K562 (cell line): Measurements from ENCODE around the gene ZCCHC3. TPM values are rescaled to one million over a fixed set of nuclear protein-coding genes. Genes with fewer than 3 reads are reported as not detected.
A peak's percentile ranks its signal among the peaks of the same experiment; 100 is the strongest.

Experiments used
- BCLAF1 ChIP-seq, 2 experiments: fragments of 450-650 bp in 1 of 2; IDR thresholded peaks; 2 replicates each; pipeline ENCODE4 v1.6.1; 2011 to 2017; ENCODE audit warnings: low read depth in 2 of 2, antibody characterized with exemption in 1 of 2, borderline replicate concordance in 1 of 2, low read length in 1 of 2, mild to moderate bottlenecking in 1 of 2, mixed read lengths in 1 of 2; ENCODE audit not compliant: control insufficient read depth in 1 of 2
- CREM ChIP-seq: IDR thresholded peaks from 2 replicates; pipeline ENCODE4 v1.6.1; 2014; ENCODE audit warnings: antibody characterized with exemption, low read depth
- ETV1 ChIP-seq: fragments of 450-650 bp; conservative IDR thresholded peaks from 2 replicates; pipeline ENCODE4 v1.6.1; 2016; ENCODE audit warnings: missing genetic modification characterization, control low read depth, low read depth, missing compliant biosample characterization
- HLTF ChIP-seq: fragments of 450-650 bp; IDR thresholded peaks from 2 replicates; pipeline ENCODE4 v1.6.1; 2016
- NEUROD1 ChIP-seq: fragments of 150-350 bp; IDR thresholded peaks from 2 replicates; pipeline ENCODE4 v1.6.1; 2014; ENCODE audit warnings: borderline replicate concordance, low read length, low read depth; ENCODE audit not compliant: partially characterized antibody
- NFE2L1 ChIP-seq: fragments of 450-650 bp; IDR thresholded peaks from 2 replicates; pipeline ENCODE4 v1.6.1; 2016; ENCODE audit warnings: missing genetic modification characterization, low read depth, mild to moderate bottlenecking, missing compliant biosample characterization, moderate library complexity, borderline replicate concordance
- POLR2AphosphoS5 ChIP-seq: IDR thresholded peaks from 2 replicates; pipeline ENCODE4 v1.6.1; 2011; ENCODE audit warnings: mild to moderate bottlenecking, low read depth, low read length, moderate library complexity; ENCODE audit not compliant: control insufficient read depth, insufficient read depth
- RCOR1 ChIP-seq, 2 experiments: IDR thresholded peaks; 2 replicates each; pipeline ENCODE4 v1.6.1; 2012; ENCODE audit warnings: low read depth in 2 of 2, low read length in 2 of 2, borderline replicate concordance in 1 of 2, improper control_type of control experiment in 1 of 2
- TBP ChIP-seq: optimal IDR thresholded peaks from 2 replicates; pipeline ENCODE3; 2011; ENCODE audit warnings: low read depth, low read length, improper control_type of control experiment
- TCF7L2 ChIP-seq: fragments of 150-350 bp; IDR thresholded peaks from 2 replicates; pipeline ENCODE4 v1.6.1; 2016; ENCODE audit warnings: low read depth, mild to moderate bottlenecking, low read length, moderate library complexity
- ZBTB9 ChIP-seq: fragments of 450-650 bp; formaldehyde crosslinking; IDR thresholded peaks from 2 replicates; pipeline ENCODE4 v1.4.0; 2020; ENCODE audit warnings: mild to moderate bottlenecking, moderate library complexity
- ZNF431 ChIP-seq: sonication (generic); formaldehyde crosslinking; IDR thresholded peaks from 2 replicates; pipeline ENCODE4 v1.8.0; 2022; ENCODE audit warnings: mild to moderate bottlenecking, missing genetic modification reagents
- polyA plus RNA-seq, 8 experiments: library from polyadenylated mRNA; depleted of rRNA in 4 of 8; stranded (reverse) in 5 of 8; unstranded in 3 of 8; fragments of >200 nt; fragmentation: Nextera tagmentation in 2 of 8; fragmentation: Illumina TruSeq in 1 of 8; extraction: Ambion mirVana in 2 of 8; extraction: Trizol in 1 of 8; gene quantifications; 2 replicates each; pipeline versions ENCODE4 v1.2.1 to v1.2.3, GENCODE V29; 2011 to 2014; ENCODE audit warnings: inconsistent platforms in 1 of 8, missing spikeins in 1 of 8
- total RNA-seq, 7 experiments: library from RNA; depleted of rRNA in 6 of 7; stranded (reverse); fragments of >200 nt in 6 of 7; fragmentation: Illumina TruSeq in 2 of 7; extraction: Trizol in 2 of 7; gene quantifications; 2 replicates each; pipeline versions ENCODE4 v1.2.1 to v1.2.3, GENCODE V29; 2011 to 2021; ENCODE audit warnings: low replicate concordance in 1 of 7
- TF ChIP-seq, protein P1 (sequence below): sonication (generic); formaldehyde crosslinking; IDR thresholded peaks from 2 replicates; pipeline ENCODE4 v1.9.0; 2022; ENCODE audit warnings: mild to moderate bottlenecking, missing genetic modification reagents
- TF ChIP-seq, protein P2 (sequence below): fragments of 450-650 bp; IDR thresholded peaks from 2 replicates; pipeline ENCODE4 v1.7.0; 2016; ENCODE audit warnings: borderline replicate concordance
- TF ChIP-seq, protein P3 (sequence below): sonication (generic); formaldehyde crosslinking; IDR thresholded peaks from 2 replicates; pipeline ENCODE4 v1.8.0; 2023; ENCODE audit warnings: mild to moderate bottlenecking, missing genetic modification reagents
- TF ChIP-seq, protein P4 (sequence below), 2 experiments: fragments of 450-650 bp in 1 of 2; sonication (generic) in 1 of 2; formaldehyde crosslinking; conservative IDR thresholded peaks; 2 replicates each; pipeline versions ENCODE4 v1.4.0 to v1.8.1; 2020 to 2022; ENCODE audit warnings: mild to moderate bottlenecking in 1 of 2, missing genetic modification reagents in 1 of 2

The ZCCHC3 gene
- total and polyA plus RNA-seq, 9 of the 15 experiments (the other 6 are each of a cell fraction or from before 2014, with no cell fraction given) = 2.8 to 23.3 (median 16.5) TPM

GRCh38 chr20:347640-348484, 50.5 kb downstream of the ZCCHC3 start (continued):
- TF ChIP-seq POLR2AphosphoS5 (no peak; the same call in 1 of the 2 replicates), ETV1 (tag) (peak; percentile 40; the same call in 1 of the 2 replicates), RCOR1 (IDR thresholded peaks at IDR 0.05; ENCODE audit: borderline replicate concordance in 1 of 2, low read depth in 2 of 2, low read length in 2 of 2) (0 out of 4 replicates have a peak, but pooled peaks of 1 of the 2 experiments have one; percentile 0), TCF7L2 (no peak), NFE2L1 (no peak), HLTF (peak; percentile 94; the same call in 1 of the 2 replicates), BCLAF1 (IDR thresholded peaks at IDR 0.05; ENCODE audit: borderline replicate concordance in 1 of 2, control insufficient read depth in 1 of 2, low read depth in 2 of 2, low read length in 1 of 2) (0 out of 4 replicates have a peak, but pooled peaks have one; percentile 29 to 40), TBP (peak; percentile 65), ZNF431 (CRISPR knock-in tag) (no peak), ZBTB9 (no peak), CREM (peak; percentile 94), NEUROD1 (peak; percentile 20)
- TF ChIP-seq, protein P1, sequence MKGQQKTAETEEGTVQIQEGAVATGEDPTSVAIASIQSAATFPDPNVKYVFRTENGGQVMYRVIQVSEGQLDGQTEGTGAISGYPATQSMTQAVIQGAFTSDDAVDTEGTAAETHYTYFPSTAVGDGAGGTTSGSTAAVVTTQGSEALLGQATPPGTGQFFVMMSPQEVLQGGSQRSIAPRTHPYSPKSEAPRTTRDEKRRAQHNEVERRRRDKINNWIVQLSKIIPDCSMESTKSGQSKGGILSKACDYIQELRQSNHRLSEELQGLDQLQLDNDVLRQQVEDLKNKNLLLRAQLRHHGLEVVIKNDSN (CRISPR knock-in tag) = no peak
- TF ChIP-seq, protein P2, sequence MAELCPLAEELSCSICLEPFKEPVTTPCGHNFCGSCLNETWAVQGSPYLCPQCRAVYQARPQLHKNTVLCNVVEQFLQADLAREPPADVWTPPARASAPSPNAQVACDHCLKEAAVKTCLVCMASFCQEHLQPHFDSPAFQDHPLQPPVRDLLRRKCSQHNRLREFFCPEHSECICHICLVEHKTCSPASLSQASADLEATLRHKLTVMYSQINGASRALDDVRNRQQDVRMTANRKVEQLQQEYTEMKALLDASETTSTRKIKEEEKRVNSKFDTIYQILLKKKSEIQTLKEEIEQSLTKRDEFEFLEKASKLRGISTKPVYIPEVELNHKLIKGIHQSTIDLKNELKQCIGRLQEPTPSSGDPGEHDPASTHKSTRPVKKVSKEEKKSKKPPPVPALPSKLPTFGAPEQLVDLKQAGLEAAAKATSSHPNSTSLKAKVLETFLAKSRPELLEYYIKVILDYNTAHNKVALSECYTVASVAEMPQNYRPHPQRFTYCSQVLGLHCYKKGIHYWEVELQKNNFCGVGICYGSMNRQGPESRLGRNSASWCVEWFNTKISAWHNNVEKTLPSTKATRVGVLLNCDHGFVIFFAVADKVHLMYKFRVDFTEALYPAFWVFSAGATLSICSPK = no peak; the same call in 1 of the 2 replicates
- TF ChIP-seq, protein P3, sequence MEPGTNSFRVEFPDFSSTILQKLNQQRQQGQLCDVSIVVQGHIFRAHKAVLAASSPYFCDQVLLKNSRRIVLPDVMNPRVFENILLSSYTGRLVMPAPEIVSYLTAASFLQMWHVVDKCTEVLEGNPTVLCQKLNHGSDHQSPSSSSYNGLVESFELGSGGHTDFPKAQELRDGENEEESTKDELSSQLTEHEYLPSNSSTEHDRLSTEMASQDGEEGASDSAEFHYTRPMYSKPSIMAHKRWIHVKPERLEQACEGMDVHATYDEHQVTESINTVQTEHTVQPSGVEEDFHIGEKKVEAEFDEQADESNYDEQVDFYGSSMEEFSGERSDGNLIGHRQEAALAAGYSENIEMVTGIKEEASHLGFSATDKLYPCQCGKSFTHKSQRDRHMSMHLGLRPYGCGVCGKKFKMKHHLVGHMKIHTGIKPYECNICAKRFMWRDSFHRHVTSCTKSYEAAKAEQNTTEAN (CRISPR knock-in tag) = no peak
- TF ChIP-seq, protein P4, sequence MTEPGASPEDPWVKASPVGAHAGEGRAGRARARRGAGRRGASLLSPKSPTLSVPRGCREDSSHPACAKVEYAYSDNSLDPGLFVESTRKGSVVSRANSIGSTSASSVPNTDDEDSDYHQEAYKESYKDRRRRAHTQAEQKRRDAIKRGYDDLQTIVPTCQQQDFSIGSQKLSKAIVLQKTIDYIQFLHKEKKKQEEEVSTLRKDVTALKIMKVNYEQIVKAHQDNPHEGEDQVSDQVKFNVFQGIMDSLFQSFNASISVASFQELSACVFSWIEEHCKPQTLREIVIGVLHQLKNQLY (CRISPR knock-in tag; conservative IDR thresholded peaks at IDR 0.05) = no peak
